SIG-M5 (cell line): ENCODE data around the gene CASP10.

Experiments used
- DNase-seq: peaks from one replicate; lab custom pipeline; 2025; lab: John Stamatoyannopoulos, UW

Gene CASP10

DNA sequence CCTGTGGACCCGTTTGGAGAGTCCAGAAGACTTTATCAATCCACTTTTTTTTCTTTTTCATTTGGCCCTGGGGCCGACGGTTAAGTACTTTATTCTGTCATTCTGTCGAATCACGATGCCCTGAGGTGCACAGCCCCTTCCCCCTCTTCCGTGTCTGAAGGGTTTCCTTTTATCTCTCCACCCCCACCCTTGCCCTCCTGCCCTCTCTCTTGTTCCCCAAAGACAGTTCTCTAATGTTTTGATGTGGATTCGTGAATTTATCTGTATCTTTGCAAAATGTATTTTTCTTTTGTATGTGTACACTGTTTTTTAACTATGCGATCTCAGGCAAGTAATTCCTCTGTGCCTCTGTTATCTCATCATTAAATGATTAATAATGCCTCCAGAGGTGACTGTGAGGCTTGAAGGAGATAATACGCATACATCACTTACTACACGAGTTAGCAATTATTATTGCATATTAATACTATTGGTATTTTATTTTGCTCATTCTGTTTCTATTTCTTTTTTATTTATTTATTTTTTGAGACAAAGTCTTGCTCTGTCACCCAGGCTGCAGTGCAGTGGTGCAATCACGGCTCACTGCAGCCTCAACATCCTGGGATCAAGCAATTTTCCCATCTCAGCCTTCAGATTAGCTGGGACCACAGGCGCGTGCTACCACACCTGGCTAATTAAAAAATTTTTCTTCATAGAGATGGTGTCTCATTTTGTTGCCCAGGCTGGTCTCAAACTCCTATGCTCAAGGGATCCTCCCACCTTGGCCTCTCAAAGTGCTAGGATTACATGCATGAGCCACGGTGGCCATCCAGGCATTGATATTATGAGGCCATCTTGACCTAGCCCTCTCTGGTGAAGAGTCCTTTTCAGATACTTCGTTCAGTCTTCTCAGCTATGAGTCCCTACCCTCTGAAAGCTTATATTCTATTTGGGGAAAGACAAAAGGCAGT lies 76.0 kb downstream of the CASP10 start:
- DNase-seq, result no peak

DNA sequence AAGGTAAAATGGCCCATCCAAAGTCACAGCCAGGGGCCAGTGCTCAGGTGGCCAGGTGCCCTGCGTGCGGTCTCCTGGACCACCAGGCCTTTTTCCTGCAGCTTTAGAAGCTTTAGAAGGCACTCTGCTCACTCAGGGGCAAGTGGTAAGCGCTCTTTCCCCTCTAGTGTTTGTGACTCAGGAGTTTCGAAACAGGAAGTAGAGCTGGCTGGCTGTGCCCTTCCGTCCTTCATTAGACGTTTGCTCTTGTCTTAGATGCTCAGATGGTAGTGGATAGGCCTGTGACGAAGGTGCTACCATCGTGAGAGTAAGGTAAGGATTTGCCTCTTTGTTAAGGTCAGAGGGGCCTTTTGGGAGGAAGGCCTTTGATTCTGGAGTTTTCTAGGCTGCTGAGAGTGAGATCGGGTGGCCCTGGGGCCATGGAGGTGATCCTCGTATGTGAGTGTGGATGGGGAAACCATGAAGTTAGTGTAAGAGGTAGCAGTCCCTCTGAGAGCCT lies 77.4 kb downstream of the CASP10 start, which contains the start of gene CASP8:
Gene CASP8, plus strand, starts transcription at position 235 of the 499 bp plus-strand sequence. CDS start 5,951 bp downstream, outside the sequence.
- peak; percentile 83 for DNase-seq

GRCh38 chr2:201261471-201261870 lies 78.5 kb downstream of the CASP10 start:
- DNase-seq, result no peak

DNA sequence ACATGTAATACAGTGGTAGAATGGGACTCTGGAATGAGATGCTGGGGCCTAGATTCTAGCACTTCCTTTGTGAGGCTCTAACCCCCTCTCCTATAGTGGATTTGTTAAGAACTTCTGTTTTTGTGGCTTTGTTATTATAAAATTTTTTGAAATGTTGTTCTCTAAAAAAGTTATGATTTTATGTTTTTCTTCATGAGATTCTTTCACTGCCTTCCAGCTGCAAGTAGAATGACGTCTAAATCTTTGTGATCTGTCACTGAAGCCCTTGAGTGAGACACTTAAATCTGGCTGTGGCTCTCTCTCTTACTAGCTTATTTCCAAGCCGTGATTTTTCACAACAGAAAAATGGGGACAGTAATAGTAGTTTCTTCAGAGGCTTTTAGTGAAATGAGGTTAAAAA lies 79.0 kb downstream of the CASP10 start:
- no peak for DNase-seq

- DNase-seq, result no peak
These were observed 79.8 kb downstream of the CASP10 start for GRCh38 chr2:201262718-201263117.

DNA sequence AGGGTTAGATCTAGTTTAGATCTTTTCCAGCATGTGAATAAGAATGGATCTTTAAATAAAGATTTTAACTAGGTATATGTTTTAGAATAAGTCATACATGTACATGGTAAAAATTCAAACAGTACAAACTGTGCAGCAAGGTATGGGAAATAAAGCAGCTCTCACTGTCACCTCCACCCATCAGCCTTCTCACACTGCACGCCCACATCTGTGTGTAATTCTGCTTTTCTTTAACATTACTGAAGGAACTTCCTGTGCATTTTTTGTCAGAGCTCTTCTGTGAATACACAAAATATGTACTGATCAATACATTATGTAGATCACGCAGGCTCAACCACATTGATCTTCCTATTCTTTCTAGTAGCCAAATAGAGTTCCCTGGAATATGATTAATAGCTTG lies 80.8 kb downstream of the CASP10 start:
- DNase-seq, result no peak

DNA sequence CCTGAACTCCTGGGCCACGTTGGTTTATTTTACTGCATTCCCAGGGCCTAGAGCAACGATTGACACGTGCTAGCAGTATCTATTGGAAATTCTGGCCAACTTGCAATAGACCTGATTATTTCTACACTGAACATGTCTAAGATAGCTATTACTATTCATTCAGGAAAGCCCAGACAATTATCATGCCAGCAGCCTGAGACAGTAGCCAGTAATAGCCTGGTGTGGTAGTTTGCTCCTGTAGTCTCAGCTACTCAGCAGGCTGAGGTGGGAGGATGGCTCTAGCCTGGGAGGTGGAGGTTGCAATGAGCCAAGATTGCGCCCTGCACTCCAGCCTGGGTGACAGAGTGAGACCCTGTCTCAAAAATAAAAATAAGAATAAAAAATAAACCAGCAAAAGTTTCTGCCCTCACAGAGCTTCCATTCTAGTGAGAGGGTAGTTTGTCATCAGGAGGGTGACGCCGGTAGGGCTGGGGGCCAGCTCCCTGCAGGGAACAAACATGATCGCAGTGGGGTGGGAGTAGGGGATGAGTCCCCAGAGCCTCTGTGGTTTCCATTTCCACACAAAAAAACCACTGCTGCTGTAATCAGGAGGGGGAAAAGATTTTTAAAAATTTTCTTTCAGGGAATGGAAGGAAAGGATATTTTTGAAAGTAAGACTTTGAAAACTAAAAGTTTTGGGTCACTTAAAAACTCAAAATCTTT lies 81.7 kb downstream of the CASP10 start:
- no peak for DNase-seq

GRCh38 chr2:201266629-201267028 lies 83.7 kb downstream of the CASP10 start:
- no peak for DNase-seq

DNA sequence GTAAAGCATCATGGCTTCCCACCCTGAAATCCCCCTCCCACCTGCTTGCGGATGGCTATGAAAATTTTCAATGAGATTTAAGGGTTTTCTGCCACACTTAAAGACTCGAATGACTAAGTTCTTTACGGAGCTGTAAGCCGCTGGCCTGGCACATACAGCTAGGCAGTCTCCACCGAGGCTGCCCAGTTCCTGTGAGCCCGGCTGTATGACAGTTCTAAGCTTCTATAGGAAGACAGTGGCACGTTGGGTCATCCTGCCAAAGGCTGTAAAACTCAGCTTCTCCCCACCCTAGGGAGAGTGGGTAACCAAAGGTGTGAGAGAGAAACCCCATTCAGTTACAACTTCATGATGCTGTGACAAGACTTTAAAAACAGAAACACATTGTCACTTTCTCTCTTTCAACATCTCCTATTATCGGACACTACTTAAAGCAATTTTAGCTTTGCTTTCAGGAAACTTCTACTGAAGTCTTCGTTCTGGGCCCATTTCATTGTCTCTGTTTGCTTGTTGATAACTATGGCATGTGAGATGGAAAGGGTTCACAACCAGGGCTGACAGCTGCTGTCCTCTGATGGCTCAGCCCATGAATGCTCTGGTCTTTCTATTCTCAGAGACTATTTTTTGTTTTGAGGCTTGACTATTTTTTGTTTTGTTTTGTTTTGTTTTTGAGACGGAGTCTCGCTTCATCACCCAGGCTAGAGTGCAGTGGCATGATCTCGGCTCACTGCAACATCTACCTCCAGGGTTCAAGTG lies 84.5 kb downstream of the CASP10 start:
- no peak for DNase-seq

GRCh38 chr2:201269764-201270163 lies 86.8 kb downstream of the CASP10 start:
- DNase-seq, result no peak

DNA sequence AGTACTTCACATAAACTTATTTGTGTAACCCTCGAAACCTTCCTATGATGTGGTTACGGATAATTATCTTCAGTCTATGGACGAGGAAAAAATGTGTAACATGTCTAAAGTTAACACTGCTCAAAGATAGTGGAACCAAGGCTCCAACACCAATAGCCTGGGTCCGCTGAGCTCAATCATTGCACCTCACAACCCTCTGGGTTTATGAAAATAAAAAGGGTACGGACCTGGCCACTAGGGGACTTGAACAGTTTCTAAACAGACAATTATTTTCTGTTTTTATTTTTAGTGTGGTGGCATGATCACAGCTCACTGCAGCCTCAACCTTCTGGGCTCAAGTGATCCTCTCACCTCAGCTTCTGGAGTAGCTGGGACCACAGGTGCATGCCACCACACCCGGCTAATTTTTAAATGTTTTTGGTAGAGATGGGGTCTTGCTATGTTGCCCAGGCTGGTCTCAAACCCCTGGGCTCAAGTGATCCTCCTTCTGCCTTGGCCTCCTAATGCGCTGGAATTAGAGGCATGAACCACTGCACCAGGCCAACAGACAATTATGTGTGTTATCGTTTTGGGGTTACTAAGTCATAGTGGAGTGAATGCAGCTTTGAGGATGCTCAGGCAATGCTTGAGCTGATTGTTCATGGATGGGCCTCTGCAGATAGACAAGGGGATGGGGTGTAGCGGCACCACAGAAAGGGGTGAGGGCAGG lies 87.5 kb downstream of the CASP10 start:
- no peak for DNase-seq

DNA sequence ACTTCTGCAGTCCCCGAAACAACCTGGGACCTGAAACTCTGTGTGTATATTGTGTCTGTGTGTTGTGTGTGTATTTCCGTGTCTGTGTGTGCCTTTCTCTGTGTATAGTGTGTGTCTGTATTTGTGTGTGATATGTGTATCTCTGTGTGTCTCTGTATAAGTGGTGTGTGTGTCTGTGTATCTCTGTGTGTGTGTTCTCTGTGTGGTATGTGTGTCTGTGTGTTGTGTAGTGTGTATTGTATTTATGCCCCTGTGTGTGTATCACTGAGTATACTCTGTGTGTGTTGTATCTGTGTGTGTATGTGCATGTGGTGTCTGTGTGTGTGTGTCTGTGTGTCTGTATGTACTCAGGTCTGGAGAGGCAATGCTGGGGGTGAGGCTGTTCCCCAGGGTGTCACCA lies 89.0 kb downstream of the CASP10 start:
- no peak for DNase-seq

- no peak for DNase-seq
These were observed 90.5 kb downstream of the CASP10 start for GRCh38 chr2:201273330-201273983.

DNA sequence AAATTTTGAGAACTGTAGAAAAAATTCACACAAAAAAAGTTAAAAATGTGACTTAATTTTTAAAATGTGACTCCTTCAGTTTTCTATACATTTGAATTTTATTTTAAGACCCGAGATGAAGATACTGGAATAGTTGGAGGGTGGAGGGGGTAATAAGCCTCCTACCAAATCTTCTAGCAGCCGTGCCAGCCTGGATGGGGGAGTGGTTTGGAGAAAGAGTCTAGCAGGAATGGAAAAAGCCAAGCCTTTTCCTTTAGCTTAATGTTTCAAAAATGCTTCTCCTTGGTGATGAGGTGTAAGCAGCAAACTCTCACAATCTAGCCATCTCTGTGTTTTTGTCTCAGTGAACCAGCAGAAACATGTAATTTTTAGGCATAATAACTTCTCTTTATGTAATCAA lies 92.1 kb downstream of the CASP10 start:
- no peak for DNase-seq

- no peak for DNase-seq
These were observed 93.0 kb downstream of the CASP10 start for GRCh38 chr2:201275990-201276389.

GRCh38 chr2:201276511-201276910 lies 93.6 kb downstream of the CASP10 start:
- no peak for DNase-seq
